Psoas muscle (tissue), 8 donors: ENCODE results near the gene TIMELESS. TPM values are rescaled to one million over a fixed set of nuclear protein-coding genes. Genes with fewer than 3 reads are reported as not detected.
"Not testable (repeated sequence)": the region's sequence is repeated elsewhere in the genome, so short reads cannot be mapped to it uniquely, and the experiment has no call there.

ENCODE experiments used
- ATAC-seq, 4 donors: fragments of 200-7000 bp; cut with Tn5 transposase; one replicate each; pipeline ENCODE4 v1.9.1; 2020; ENCODE audit warnings: moderate library complexity in 3 of 4, mild to moderate bottlenecking in 2 of 4
- DNase-seq, 2 donors: peaks; one replicate each; pipeline ENCODE4 v3.0.0-alpha.2; 2020
- H3K27ac ChIP-seq: fragments of 200-600 bp; one replicate; pipeline ENCODE4 v1.8.0; 2022
- H3K27me3 ChIP-seq, 3 donors: fragments of 200-600 bp in 1 of 3; one replicate each; pipeline versions ENCODE4 v1.6.1 to v1.8.0; 2013 to 2022; ENCODE audit warnings: low read length in 2 of 3, mild to moderate bottlenecking in 2 of 3, moderate library complexity in 1 of 3; ENCODE audit not compliant: insufficient read depth in 3 of 3
- H3K36me3 ChIP-seq, 2 donors: fragments of 200-600 bp in 1 of 2; one replicate each; pipeline versions ENCODE4 v1.6.1 to v1.8.0; 2013 to 2022; ENCODE audit warnings: low read depth in 1 of 2, mild to moderate bottlenecking in 1 of 2, moderate library complexity in 1 of 2; ENCODE audit not compliant: insufficient read depth in 1 of 2
- H3K4me1 ChIP-seq: fragments of 200-600 bp; one replicate; pipeline ENCODE4 v1.8.0; 2022
- H3K4me3 ChIP-seq: fragments of 200-600 bp; one replicate; pipeline ENCODE4 v1.8.0; 2022; ENCODE audit warnings: mild to moderate bottlenecking
- H3K9me3 ChIP-seq: fragments of 200-600 bp; one replicate; pipeline ENCODE4 v1.8.0; 2022
- WGBS, 3 donors: extraction: QIAGEN DNeasy Blood & Tissue Kit; methylation state at CpG; one replicate each; pipeline versions ENCODE4 v1.1.6 to v1.1.7; 2013; 5-methylcytosine and 5-hydroxymethylcytosine counted together
- intact Hi-C, 2 donors: fragments of 100-400 bp; cut with DNase I; formaldehyde crosslinking; loops; one replicate each; pipeline versions ENCODE4 v1.11.0 to v1.14.2; 2022
- polyA plus RNA-seq, 3 donors: library from polyadenylated mRNA; stranded (reverse); fragments of 200-250 nt; gene quantifications; one replicate each; pipeline ENCODE4 v1.2.3, GENCODE V29; 2013
- total RNA-seq, 4 donors: library from RNA; stranded (reverse); fragmentation: NEBNext Ultra II Directional in 2 of 4; extraction: Animal tissue kit (Norgen Biotek cat#: 25700) in 2 of 4; gene quantifications; one replicate each; pipeline versions ENCODE4 v1.2.1 to v1.2.4, GENCODE V29; 2021 to 2023
- TF ChIP-seq, protein P1 (sequence below): fragments of 200-600 bp; IDR thresholded peaks from one replicate; pipeline ENCODE4 v1.8.0; 2022; ENCODE audit warnings: antibody characterized with exemption
- donor health status: healthy with polysubstance abuse.
- donor health status: DM: no; HTN: no; CAD: no; lungs with moderate emphysema.
- donor health status: Bipolar disorder and iron deficiency.
- donor health status: healthy.
- donor health status: DM: yes; HTN: yes; CAD: no.
- donor health status: DM: no; HTN: no; CAD: no.
- donor health status: DM: no; HTN: no; CAD: no.
- donor health status: DM: yes; HTN: yes; CAD: no.

The TIMELESS gene
- total and polyA plus RNA-seq, 7 donors = 2.8 to 5.2 (median 3.7) TPM

DNA sequence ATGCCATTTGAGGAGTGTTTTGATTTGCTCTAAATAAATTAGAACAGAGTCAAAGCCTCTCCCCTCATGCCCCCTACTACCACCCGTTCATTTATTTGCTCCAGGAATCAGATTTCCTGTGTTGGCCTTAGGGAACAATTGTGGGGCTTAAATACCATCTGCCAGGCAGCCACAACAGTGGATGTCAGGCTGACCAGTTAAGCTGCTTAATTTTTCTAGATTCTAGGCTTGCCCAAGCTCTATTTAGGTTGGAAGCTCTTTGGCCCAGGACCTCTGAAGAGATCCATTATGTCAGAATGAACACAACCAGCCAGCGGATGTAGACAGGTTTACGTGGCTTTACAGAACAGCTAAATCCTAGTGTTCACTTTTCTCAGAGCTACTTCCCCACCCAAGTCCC lies 1.0 kb upstream of the TIMELESS start:
- Histone ChIP-seq H3K27ac (no peak overlapping the region), H3K27me3 (no peaks in the 10 kb centered on the region), H3K4me1 (peaks cover 3% of the 10 kb centered on the region), H3K4me3 (no peak overlapping the region), H3K36me3 (no peaks in the 10 kb centered on the region), H3K9me3 (no peaks in the 10 kb centered on the region)
- TF ChIP-seq, protein P1, sequence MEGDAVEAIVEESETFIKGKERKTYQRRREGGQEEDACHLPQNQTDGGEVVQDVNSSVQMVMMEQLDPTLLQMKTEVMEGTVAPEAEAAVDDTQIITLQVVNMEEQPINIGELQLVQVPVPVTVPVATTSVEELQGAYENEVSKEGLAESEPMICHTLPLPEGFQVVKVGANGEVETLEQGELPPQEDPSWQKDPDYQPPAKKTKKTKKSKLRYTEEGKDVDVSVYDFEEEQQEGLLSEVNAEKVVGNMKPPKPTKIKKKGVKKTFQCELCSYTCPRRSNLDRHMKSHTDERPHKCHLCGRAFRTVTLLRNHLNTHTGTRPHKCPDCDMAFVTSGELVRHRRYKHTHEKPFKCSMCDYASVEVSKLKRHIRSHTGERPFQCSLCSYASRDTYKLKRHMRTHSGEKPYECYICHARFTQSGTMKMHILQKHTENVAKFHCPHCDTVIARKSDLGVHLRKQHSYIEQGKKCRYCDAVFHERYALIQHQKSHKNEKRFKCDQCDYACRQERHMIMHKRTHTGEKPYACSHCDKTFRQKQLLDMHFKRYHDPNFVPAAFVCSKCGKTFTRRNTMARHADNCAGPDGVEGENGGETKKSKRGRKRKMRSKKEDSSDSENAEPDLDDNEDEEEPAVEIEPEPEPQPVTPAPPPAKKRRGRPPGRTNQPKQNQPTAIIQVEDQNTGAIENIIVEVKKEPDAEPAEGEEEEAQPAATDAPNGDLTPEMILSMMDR = no peak
- DNase-seq (no peak), ATAC-seq (no peak)
- intact Hi-C loops = no loop called here
- whole genome bisulfite sequencing, 3 donors = 76 to 82% (median 78%) methylated on average over 3 of the region's 3 CpGs

DNA sequence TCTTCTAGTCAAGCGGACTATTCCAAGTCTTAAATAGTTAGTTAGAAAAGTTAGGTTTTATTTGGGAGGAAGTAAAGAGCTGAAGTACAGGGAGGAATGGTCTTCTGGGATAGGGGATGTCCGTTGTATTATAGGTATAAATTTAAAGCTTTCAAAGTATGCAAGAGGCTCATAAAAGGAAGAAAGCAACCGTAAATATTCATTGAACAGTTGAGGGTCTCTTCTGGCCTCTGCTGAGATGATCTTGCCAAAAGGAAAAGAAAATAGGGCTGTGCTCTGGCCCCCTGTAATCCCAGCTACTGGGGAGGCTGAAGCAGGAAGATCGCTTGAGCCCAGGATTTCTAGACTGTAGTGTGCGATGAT lies 377 bp upstream of the TIMELESS start:
- DNase-seq = no peak
- no peaks in the 10 kb centered on the region for H3K36me3 ChIP-seq
- H3K4me3 ChIP-seq = peak overlapping the region; percentile 74
- TF ChIP-seq, protein P1 = no peak
- no peaks in the 10 kb centered on the region for H3K27me3 ChIP-seq
- no peaks in the 10 kb centered on the region for H3K9me3 ChIP-seq
- intact Hi-C loops = loop anchor here in 1 of 2 donors (5.0 kb wide), 1 partner anchor 87 kb away; the partner anchor contains the start of genes APOF and STAT2
- WGBS, 3 donors = 33 to 35% (median 35%) methylated on average over 5 of the region's 5 CpGs
- peak overlapping the region; percentile 86 for H3K27ac ChIP-seq
- peak in 1 of 4 donors; percentile 1 for ATAC-seq
- peaks cover 3% of the 10 kb centered on the region for H3K4me1 ChIP-seq

DNA sequence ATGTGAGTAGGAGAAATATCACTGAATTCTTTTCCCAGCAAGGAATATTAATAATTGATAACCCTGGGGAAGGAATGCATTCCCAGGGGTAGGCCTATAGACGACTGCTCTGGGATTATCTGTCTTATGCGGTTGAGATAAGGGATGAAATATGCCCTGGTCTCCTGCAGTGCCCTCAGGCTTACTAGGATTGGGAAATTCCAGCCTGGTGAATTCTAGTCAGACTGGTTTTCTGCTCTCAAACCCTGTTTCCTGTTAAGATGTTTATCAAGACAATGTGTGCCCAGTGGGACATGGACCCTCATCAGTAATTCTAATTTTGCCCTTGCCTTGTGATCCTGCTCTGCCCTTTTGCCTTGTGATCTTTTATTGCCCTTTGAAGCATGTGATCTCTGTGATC lies 6.0 kb downstream of the TIMELESS start:
- H3K4me3 ChIP-seq, H3K27me3 ChIP-seq, H3K4me1 ChIP-seq, DNase-seq, intact Hi-C loops, H3K27ac ChIP-seq, H3K36me3 ChIP-seq, ATAC-seq, H3K9me3 ChIP-seq: not testable (repeated sequence)
- 64 to 87% (median 86%) methylated on average over 2 of the region's 2 CpGs for WGBS, 3 donors

DNA sequence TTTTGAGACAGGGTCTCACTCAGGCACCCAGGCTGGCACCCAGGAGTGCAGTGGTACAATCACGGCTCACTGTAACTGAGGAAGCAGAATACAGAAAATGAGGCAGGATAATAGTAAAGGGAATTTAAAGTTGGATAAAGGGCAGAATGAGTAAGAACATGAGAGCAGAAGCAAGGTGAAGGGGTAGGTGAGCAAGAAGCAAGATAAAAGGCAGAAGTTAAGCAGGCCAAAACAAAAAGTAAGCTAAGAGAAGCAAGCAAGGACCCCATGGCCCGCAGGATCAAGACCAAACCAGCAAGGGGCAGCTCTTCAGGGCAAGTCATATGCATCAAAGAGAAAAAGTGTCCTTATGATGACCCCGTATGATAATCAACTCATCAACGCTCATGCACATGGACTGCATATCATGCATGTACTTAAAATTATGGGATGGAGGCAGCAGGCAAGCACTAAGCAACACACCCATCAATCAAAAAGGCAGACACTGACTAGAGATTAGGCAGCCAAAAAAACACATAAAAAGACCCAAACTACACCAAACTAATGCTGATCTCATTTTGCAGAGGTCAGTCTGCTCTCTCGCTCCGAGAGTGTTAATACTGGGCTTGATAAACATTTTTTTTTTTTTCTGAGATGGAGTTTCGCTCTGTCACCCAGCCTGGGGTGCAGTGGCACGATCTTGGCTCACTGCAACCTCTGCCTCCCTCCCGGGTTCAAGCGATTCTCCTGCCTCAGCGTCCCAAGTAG lies 11.6 kb downstream of the TIMELESS start:
- no peaks in the 10 kb centered on the region for H3K9me3 ChIP-seq
- no peak overlapping the region for H3K4me3 ChIP-seq
- H3K27ac ChIP-seq = no peak overlapping the region
- no peaks in the 10 kb centered on the region for H3K4me1 ChIP-seq
- TF ChIP-seq, protein P1 = no peak
- H3K27me3 ChIP-seq = no peaks in the 10 kb centered on the region
- DNase-seq (no peak), ATAC-seq (no peak)
- WGBS, 3 donors = 91% methylated on average over 11 of the region's 11 CpGs
- intact Hi-C loops = no loop called here
- peaks cover 0 to 8% of the 10 kb centered on the region in 2 donors for H3K36me3 ChIP-seq

DNA sequence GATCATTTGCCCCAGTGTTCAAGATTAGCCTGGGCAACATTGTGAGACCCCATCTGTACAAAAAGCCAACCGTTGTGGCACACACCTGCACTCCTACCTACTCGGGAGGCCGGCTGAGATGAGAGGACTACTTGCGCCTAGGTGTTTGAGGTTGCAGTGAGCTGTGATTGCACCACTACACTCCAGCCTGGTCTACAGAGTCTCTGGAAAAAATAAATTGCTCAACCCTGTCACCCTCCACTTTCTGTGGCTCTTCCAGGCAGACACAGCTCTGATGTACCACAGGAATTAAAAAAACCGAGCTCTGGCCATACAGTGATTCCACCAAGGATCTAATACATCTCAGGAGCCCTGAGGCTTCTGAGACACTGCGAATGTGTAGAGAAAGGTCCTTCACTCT lies 14.4 kb downstream of the TIMELESS start:
- no peak overlapping the region for H3K4me3 ChIP-seq
- 92 to 96% (median 95%) methylated on average over 6 of the region's 6 CpGs for WGBS, 3 donors
- H3K27me3 ChIP-seq = no peaks in the 10 kb centered on the region
- no peak for DNase-seq
- H3K36me3 ChIP-seq = peaks cover 0 to 18% of the 10 kb centered on the region in 2 donors
- TF ChIP-seq, protein P1 = no peak
- no peak overlapping the region for H3K27ac ChIP-seq
- no peaks in the 10 kb centered on the region for H3K9me3 ChIP-seq
- ATAC-seq = no peak
- intact Hi-C loops = no loop called here
- no peaks in the 10 kb centered on the region for H3K4me1 ChIP-seq
